Progenitor cell of endocrine pancreas (in vitro differentiated cells): Measurements from ENCODE around the gene SAMD11. TPM values are rescaled to one million over a fixed set of nuclear protein-coding genes. Genes with fewer than 3 reads are reported as not detected.

ENCODE experiments used
- DNase-seq: peaks from one replicate; pipeline ENCODE4 v3.0.0; 2021; ENCODE audit warnings: low spot score; ENCODE audit not compliant: unreplicated experiment
- H3K27ac Mint-ChIP-seq: 2 replicates; pipeline ENCODE4 v1.8.0; 2021; ENCODE audit warnings: mild to moderate bottlenecking, moderate library complexity, mixed read lengths
- H3K27me3 Mint-ChIP-seq: 2 replicates; pipeline ENCODE4 v1.8.0; 2021; ENCODE audit warnings: mixed read lengths
- H3K36me3 Mint-ChIP-seq: 2 replicates; pipeline ENCODE4 v1.8.0; 2022; ENCODE audit warnings: mixed read lengths; ENCODE audit not compliant: insufficient read depth
- H3K4me1 Mint-ChIP-seq: 2 replicates; pipeline ENCODE4 v1.8.0; 2021; ENCODE audit warnings: low read depth, mixed read lengths
- H3K4me3 Mint-ChIP-seq: 2 replicates; pipeline ENCODE4 v1.8.0; 2021; ENCODE audit warnings: low read depth, mild to moderate bottlenecking, moderate library complexity, mixed read lengths
- H3K9me3 Mint-ChIP-seq: 2 replicates; pipeline ENCODE4 v1.8.0; 2021; ENCODE audit warnings: low read depth, mixed read lengths
- CTCF ChIP-seq: fragments of 200-600 bp; sonication (generic); IDR thresholded peaks from one replicate; pipeline ENCODE4 v1.5.0; 2021; ENCODE audit warnings: antibody characterized with exemption, mild to moderate bottlenecking; ENCODE audit not compliant: unreplicated experiment
- total RNA-seq: library from RNA; stranded (reverse); gene quantifications from 2 replicates; pipeline ENCODE4 v1.2.1, GENCODE V29; 2021

SAMD11 gene
- total RNA-seq, 1 donor from 2014 or later = 42.9 TPM

- no peaks in the 10 kb centered on the region for H3K9me3 Mint-ChIP-seq
- no peak overlapping the region for H3K4me3 Mint-ChIP-seq
- no peak for DNase-seq
- no peaks in the 10 kb centered on the region for H3K27me3 Mint-ChIP-seq
- H3K27ac Mint-ChIP-seq = no peak overlapping the region
- H3K36me3 Mint-ChIP-seq = peaks cover 25% of the 10 kb centered on the region
- no peak for TF ChIP-seq CTCF
- H3K4me1 Mint-ChIP-seq = no peaks in the 10 kb centered on the region
Measured at GRCh38 chr1:947958-948357, 24.2 kb downstream of the SAMD11 start.

- Mint-ChIP-seq H3K36me3 (peaks cover 23% of the 10 kb centered on the region), H3K9me3 (no peaks in the 10 kb centered on the region), H3K4me3 (no peak overlapping the region), H3K27me3 (no peaks in the 10 kb centered on the region), H3K4me1 (no peaks in the 10 kb centered on the region), H3K27ac (no peak overlapping the region)
- DNase-seq = no peak
- no peak for TF ChIP-seq CTCF
Measured at GRCh38 chr1:950268-950667, 26.5 kb downstream of the SAMD11 start.

GRCh38 chr1:950881-951280 lies 27.2 kb downstream of the SAMD11 start:
- H3K4me3 Mint-ChIP-seq = no peak overlapping the region

DNA sequence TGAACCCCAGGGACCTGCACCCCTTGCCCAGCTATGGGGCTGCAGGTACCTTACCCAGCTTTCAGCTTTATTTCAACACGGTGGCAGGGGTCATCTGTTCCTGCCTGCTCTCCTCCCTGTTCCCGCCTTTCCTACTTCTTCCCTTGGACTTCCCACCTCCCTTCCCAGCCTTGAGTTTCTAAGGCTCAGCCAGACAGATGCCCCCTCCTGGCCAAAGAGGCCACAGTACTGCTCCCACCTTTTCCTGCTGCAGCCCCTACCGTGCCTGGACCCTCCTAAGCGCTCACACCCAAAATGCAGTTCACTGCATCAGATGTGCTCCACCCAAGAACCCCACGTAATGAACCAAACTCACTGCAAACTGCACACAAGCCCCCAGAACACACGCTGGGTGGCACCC lies 27.6 kb downstream of the SAMD11 start:
- H3K36me3 Mint-ChIP-seq = peaks cover 22% of the 10 kb centered on the region
- no peaks in the 10 kb centered on the region for H3K27me3 Mint-ChIP-seq
- H3K27ac Mint-ChIP-seq = no peak overlapping the region
- no peak overlapping the region for H3K4me3 Mint-ChIP-seq
- no peaks in the 10 kb centered on the region for H3K9me3 Mint-ChIP-seq
- DNase-seq = no peak
- TF ChIP-seq CTCF = peak; percentile 48
- no peaks in the 10 kb centered on the region for H3K4me1 Mint-ChIP-seq

More at GRCh38 chr1:950881-951280, 27.2 kb downstream of the SAMD11 start:
- no peak for TF ChIP-seq CTCF
- Mint-ChIP-seq H3K27ac (no peak overlapping the region), H3K36me3 (peaks cover 23% of the 10 kb centered on the region), H3K27me3 (no peaks in the 10 kb centered on the region), H3K9me3 (no peaks in the 10 kb centered on the region), H3K4me1 (no peaks in the 10 kb centered on the region)
- DNase-seq = no peak

- H3K9me3 Mint-ChIP-seq = no peaks in the 10 kb centered on the region
- no peaks in the 10 kb centered on the region for H3K27me3 Mint-ChIP-seq
- TF ChIP-seq CTCF = no peak
- DNase-seq = no peak
- H3K27ac Mint-ChIP-seq = no peak overlapping the region
- H3K4me3 Mint-ChIP-seq = no peak overlapping the region
- peaks cover 20% of the 10 kb centered on the region for H3K36me3 Mint-ChIP-seq
- no peaks in the 10 kb centered on the region for H3K4me1 Mint-ChIP-seq
Measured at GRCh38 chr1:952201-952600, 28.5 kb downstream of the SAMD11 start.

DNA sequence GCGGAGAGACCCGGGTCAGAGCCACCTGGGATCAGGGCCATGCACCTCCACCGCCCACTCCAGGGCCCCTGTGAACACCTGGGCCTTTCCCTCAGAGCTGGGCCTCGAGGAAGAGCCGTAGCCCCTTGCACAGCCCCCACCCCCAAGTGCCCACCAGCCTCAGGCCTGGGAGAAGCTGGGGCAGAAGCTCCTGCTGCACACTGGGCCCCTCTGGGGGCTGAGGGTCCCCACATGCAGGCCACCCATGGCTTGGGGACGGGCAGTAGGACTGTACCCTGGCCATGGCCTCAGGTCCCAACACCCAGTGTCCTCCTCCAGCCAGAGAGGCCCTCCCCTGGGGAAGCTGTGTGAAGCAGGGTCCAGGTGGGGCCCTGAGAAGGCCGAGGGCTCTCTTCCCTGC lies 28.9 kb downstream of the SAMD11 start:
- Mint-ChIP-seq H3K27ac (no peak overlapping the region), H3K4me3 (no peak overlapping the region), H3K36me3 (peaks cover 20% of the 10 kb centered on the region), H3K9me3 (no peaks in the 10 kb centered on the region), H3K27me3 (no peaks in the 10 kb centered on the region), H3K4me1 (peaks cover 1% of the 10 kb centered on the region)
- no peak for TF ChIP-seq CTCF
- no peak for DNase-seq
